Measurements from ENCODE around the gene ZNF506.

ZNF506 gene

GRCh38 chr19:19750842-19751790, 70.4 kb downstream of the ZNF506 start:
- no peaks in the 10 kb centered on the region for H3K36me3 ChIP-seq (ENCODE audit: insufficient read depth, low read length)
- no peak overlapping the region for H3K27ac ChIP-seq (ENCODE audit: low read depth, low read length)
- H3K9ac ChIP-seq (ENCODE audit: low read depth, low read length): no peak overlapping the region
- H3K4me3 ChIP-seq (ENCODE audit: low read length): no peak overlapping the region
- 93% methylated on average over 40 of the region's 40 CpGs for WGBS
- no peaks in the 10 kb centered on the region for H3K27me3 ChIP-seq (ENCODE audit: insufficient read depth, low read length)
- no peaks in the 10 kb centered on the region for H3K4me1 ChIP-seq (ENCODE audit: insufficient read depth, low read length)
- H3K9me3 ChIP-seq (ENCODE audit: insufficient read depth, low read depth, low read length): no peaks in the 10 kb centered on the region

- Histone ChIP-seq H3K9me3 (ENCODE audit: insufficient read depth, low read depth, low read length) (no peaks in the 10 kb centered on the region), H3K4me1 (ENCODE audit: insufficient read depth, low read length) (no peaks in the 10 kb centered on the region), H3K9ac (ENCODE audit: low read depth, low read length) (no peak overlapping the region), H3K4me3 (ENCODE audit: low read length) (no peak overlapping the region), H3K36me3 (ENCODE audit: insufficient read depth, low read length) (no peaks in the 10 kb centered on the region), H3K27me3 (ENCODE audit: insufficient read depth, low read length) (no peaks in the 10 kb centered on the region), H3K27ac (ENCODE audit: low read depth, low read length) (no peak overlapping the region)
- WGBS: 89% methylated on average over 17 of the region's 17 CpGs
Observed at GRCh38 chr19:19749908-19750841, 71.4 kb downstream of the ZNF506 start.

- Histone ChIP-seq H3K4me3 (ENCODE audit: low read length) (no peak overlapping the region), H3K27me3 (ENCODE audit: insufficient read depth, low read length) (0 out of 2 replicates have a peak, but pooled peaks cover 4% of the 10 kb centered on the region), H3K9me3 (ENCODE audit: insufficient read depth, low read depth, low read length) (no peaks in the 10 kb centered on the region), H3K27ac (ENCODE audit: low read depth, low read length) (no peak overlapping the region), H3K4me1 (ENCODE audit: insufficient read depth, low read length) (no peaks in the 10 kb centered on the region), H3K36me3 (ENCODE audit: insufficient read depth, low read length) (no peaks in the 10 kb centered on the region), H3K9ac (ENCODE audit: low read depth, low read length) (no peak overlapping the region)
- 87% methylated on average over 13 of the region's 13 CpGs for WGBS
Observed at GRCh38 chr19:19749117-19749907, 72.2 kb downstream of the ZNF506 start.

- H3K9ac ChIP-seq (ENCODE audit: low read depth, low read length): no peak overlapping the region
- no peaks in the 10 kb centered on the region for H3K9me3 ChIP-seq (ENCODE audit: insufficient read depth, low read depth, low read length)
- H3K36me3 ChIP-seq (ENCODE audit: insufficient read depth, low read length): no peaks in the 10 kb centered on the region
- no peak overlapping the region for H3K4me3 ChIP-seq (ENCODE audit: low read length)
- WGBS: 91% methylated on average over 9 of the region's 9 CpGs
- 0 out of 2 replicates have a peak, but pooled peaks cover 4% of the 10 kb centered on the region for H3K27me3 ChIP-seq (ENCODE audit: insufficient read depth, low read length)
- H3K27ac ChIP-seq (ENCODE audit: low read depth, low read length): no peak overlapping the region
- no peaks in the 10 kb centered on the region for H3K4me1 ChIP-seq (ENCODE audit: insufficient read depth, low read length)
Observed at GRCh38 chr19:19748249-19748938, 73.2 kb downstream of the ZNF506 start.

- 92% methylated on average over 13 of the region's 13 CpGs for WGBS
Observed at GRCh38 chr19:19747357-19748220, 74.0 kb downstream of the ZNF506 start.

GRCh38 chr19:19746286-19747213, 75.0 kb downstream of the ZNF506 start:
- Histone ChIP-seq H3K4me3 (ENCODE audit: low read length) (no peak overlapping the region), H3K9ac (ENCODE audit: low read depth, low read length) (no peak overlapping the region), H3K4me1 (ENCODE audit: insufficient read depth, low read length) (no peaks in the 10 kb centered on the region), H3K9me3 (ENCODE audit: insufficient read depth, low read depth, low read length) (no peaks in the 10 kb centered on the region), H3K27me3 (ENCODE audit: insufficient read depth, low read length) (0 out of 2 replicates have a peak, but pooled peaks cover 4% of the 10 kb centered on the region), H3K36me3 (ENCODE audit: insufficient read depth, low read length) (no peaks in the 10 kb centered on the region), H3K27ac (ENCODE audit: low read depth, low read length) (no peak overlapping the region)
- WGBS: 75% methylated on average over 15 of the region's 15 CpGs

More at GRCh38 chr19:19747357-19748220, 74.0 kb downstream of the ZNF506 start:
- no peak overlapping the region for H3K27ac ChIP-seq (ENCODE audit: low read depth, low read length)
- H3K36me3 ChIP-seq (ENCODE audit: insufficient read depth, low read length): no peaks in the 10 kb centered on the region
- 0 out of 2 replicates have a peak, but pooled peaks cover 4% of the 10 kb centered on the region for H3K27me3 ChIP-seq (ENCODE audit: insufficient read depth, low read length)
- no peak overlapping the region for H3K4me3 ChIP-seq (ENCODE audit: low read length)
- H3K9me3 ChIP-seq (ENCODE audit: insufficient read depth, low read depth, low read length): no peaks in the 10 kb centered on the region
- H3K9ac ChIP-seq (ENCODE audit: low read depth, low read length): no peak overlapping the region
- H3K4me1 ChIP-seq (ENCODE audit: insufficient read depth, low read length): no peaks in the 10 kb centered on the region

GRCh38 chr19:19745496-19746285, 75.9 kb downstream of the ZNF506 start:
- 93% methylated on average over 17 of the region's 17 CpGs for WGBS
- Histone ChIP-seq H3K4me1 (ENCODE audit: insufficient read depth, low read length) (no peaks in the 10 kb centered on the region), H3K4me3 (ENCODE audit: low read length) (no peak overlapping the region), H3K27ac (ENCODE audit: low read depth, low read length) (no peak overlapping the region), H3K9ac (ENCODE audit: low read depth, low read length) (no peak overlapping the region), H3K9me3 (ENCODE audit: insufficient read depth, low read depth, low read length) (no peaks in the 10 kb centered on the region), H3K27me3 (ENCODE audit: insufficient read depth, low read length) (0 out of 2 replicates have a peak, but pooled peaks cover 4% of the 10 kb centered on the region), H3K36me3 (ENCODE audit: insufficient read depth, low read length) (no peaks in the 10 kb centered on the region)

- H3K27ac ChIP-seq (ENCODE audit: low read depth, low read length): no peak overlapping the region
- 0 out of 2 replicates have a peak, but pooled peaks cover 4% of the 10 kb centered on the region for H3K27me3 ChIP-seq (ENCODE audit: insufficient read depth, low read length)
- H3K36me3 ChIP-seq (ENCODE audit: insufficient read depth, low read length): no peaks in the 10 kb centered on the region
- H3K9me3 ChIP-seq (ENCODE audit: insufficient read depth, low read depth, low read length): no peaks in the 10 kb centered on the region
- 92% methylated on average over 17 of the region's 17 CpGs for WGBS
- no peak overlapping the region for H3K9ac ChIP-seq (ENCODE audit: low read depth, low read length)
- no peak overlapping the region for H3K4me3 ChIP-seq (ENCODE audit: low read length)
- no peaks in the 10 kb centered on the region for H3K4me1 ChIP-seq (ENCODE audit: insufficient read depth, low read length)
Observed at GRCh38 chr19:19744641-19745040, 76.9 kb downstream of the ZNF506 start.
